ENCODE results near the gene ARHGEF2. TPM values are rescaled to one million over a fixed set of nuclear protein-coding genes. Genes with fewer than 3 reads are reported as not detected.

Gene ARHGEF2
- polyA plus RNA-seq, 3 donors, result 77.3 to 79.9 (median 77.7) TPM

DNA sequence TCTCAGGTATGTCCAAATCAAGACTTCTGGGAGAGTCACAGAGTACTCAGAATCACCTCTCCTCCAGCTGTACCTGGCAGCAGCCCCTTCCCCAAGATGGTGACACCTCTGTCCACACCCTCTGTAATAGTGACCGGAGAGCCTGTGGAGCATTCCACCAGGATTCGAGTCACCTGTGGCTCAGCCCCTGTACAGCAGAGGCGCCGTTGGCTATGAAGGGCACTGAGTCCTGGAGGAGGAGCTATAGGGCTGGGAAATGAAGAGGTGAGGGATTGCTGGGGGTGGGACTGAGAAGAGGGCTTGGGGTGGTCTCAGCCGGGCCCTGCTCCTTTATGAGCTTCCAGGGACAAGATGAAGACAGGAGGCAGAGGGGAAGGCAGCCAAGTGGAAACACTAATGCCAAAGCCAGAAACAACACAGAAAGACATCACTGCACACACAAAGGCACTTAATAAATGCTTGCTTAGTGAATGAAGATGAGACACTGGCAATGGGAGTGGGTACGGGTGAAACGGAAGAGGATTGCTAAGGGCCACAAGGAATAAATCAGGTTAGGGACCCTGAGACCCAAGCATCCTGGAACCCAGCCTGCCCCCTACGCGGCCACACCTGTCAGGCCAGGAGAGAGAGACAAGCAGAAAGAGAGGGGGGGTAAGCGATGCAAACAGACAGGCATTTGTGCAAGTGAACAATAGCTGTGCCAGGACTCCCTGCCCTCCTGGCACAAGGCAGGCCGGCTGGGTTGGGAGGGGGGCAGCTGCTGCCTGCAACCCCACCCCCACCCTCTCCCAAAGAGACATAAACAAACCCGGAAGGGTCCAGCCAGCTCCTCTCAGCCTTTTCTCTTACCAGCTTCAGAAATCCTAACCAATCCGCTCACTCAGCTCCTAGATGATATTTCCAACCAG lies 3.9 kb downstream of the ARHGEF2 start:
- no peak for DNase-seq

DNA sequence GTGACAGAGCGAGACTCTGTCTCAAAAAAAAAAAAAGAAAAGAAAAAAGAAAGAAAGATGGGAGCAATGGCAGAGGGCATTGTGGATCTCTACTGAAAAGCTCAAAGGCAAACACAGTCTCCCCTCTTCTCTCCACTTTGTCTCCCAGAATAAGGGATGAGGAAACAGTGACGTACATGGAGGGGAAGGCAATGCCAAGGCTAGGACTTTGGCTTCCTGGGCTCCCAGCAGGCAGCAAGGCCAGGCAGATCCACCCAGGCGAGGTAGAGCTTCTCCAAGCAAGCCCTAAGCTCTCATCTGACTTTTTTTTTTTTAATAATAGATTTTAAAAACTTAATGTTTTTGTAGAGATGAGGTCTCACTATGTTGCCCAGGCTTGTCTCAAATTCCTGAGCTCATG lies 4.6 kb downstream of the ARHGEF2 start:
- DNase-seq, result no peak

DNA sequence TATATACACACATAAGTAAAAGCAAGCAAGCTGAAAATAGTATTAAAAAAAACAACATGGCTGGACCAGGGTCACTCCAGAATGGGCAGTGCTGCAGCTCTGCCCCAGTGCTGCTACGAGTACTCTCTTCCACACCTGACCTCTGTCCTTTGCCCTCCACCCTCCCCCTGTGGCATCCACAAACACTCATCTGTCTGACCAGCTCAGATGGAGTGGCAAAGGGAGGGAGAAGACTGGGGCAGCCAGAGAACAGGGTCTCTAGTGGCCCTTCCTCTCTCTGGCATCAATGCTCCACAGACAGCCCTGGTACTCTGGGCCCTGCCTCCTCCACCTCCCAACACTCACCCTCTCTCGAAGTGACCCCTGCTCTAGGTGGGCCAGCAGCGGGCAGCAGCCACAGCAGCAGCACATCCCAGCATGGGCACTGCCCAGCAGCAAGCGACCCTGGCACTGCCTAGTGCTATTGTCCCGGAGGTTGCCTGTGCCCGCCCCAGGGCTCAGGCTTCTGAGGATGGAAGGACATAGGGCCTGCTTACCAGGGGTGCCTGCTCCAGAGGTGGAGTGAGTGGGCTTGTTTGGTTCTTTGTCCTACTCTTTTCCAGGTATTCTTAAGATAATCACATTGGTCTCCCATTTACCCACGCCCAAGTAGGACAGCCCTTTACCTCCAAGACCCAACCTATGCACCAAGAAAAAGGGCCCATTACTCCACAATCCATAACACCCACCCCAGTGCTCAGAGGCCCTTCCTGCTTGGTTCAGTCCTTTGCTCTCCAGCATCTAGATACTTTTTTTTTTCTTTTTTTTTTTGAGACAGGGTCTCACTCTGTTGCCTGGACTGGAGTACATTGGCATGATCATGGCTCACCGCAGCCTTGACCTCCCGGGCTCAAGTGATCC lies 6.2 kb downstream of the ARHGEF2 start:
- DNase-seq, result no peak

- DNase-seq, result no peak
Measured at GRCh38 chr1:155970531-155971167, 7.7 kb downstream of the ARHGEF2 start.

DNA sequence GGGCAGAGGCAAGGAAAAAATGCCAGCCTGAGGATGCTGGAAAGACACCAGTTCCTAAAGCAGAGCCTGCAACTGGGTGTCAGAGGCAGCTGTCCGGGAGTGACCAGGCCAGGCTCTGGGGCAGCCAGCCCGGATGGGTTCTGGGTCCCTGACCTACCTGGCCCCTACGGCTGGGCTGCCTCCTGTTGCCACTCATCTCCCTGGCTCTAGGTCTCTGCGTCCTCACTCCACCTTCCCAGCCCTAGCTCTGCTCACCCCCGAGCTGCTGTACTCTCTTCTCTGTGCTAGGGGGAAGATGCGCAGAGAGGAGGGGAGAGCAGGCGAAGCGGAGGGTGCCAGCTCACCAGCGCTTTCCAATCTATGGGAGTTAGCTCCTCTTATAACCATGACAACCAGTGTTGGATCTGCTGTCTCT lies 9.0 kb downstream of the ARHGEF2 start:
- DNase-seq, result no peak

DNA sequence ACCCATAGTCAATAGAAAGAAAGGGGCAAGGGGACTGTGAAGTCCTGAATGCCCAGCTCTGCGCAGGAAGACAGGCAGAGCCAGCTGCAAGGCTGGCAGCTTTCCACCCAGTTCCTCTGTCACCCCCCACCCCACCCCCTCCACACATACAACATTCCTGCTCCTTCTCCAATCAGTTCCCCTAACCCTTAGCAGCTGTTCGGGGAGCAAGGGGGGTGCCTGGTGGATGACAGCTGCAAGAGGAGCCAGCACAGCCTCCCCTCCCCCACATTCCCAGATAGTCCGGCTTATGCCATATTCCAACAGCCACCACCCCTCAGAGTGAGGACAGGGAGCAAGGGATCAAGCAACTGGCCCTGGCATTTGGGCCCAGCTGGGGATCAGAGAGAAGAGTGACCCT lies 9.7 kb downstream of the ARHGEF2 start:
- DNase-seq, result no peak

- DNase-seq, result no peak
Measured at GRCh38 chr1:155968051-155968400, 10.3 kb downstream of the ARHGEF2 start.

DNA sequence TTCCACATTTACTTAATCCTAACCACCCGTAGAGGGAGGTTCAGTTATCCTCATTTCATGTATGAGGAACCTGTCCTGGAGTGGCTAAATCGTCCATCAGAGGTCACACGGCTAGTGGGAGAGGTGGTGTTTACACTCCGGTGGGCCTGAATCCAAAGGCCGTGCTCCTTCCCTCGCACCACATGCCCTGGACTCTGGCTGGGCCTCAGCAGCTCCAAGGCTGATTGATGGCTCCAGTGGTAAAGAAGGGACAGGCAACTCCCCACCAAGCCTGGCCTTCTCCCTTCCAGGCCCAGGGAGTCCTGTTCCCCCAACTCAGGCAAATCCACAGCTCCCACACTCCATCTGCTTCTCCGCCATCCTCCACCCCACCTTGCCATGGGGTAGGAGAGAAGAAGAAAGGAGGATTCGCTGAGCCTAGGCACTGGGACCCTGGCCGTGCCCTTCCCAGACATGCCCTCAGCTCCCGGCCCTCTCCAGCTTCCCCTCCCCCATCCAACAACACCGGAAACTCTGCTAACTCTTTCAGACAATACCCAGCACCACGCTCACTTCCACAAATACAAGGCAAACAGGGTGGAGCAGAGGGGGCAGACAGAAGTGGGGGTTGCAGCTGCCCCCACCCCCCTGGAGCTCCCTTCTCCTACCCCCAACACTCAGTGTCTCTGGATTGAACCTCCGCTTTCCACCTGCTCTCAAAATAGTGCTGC lies 10.9 kb downstream of the ARHGEF2 start:
- DNase-seq, result no peak

DNA sequence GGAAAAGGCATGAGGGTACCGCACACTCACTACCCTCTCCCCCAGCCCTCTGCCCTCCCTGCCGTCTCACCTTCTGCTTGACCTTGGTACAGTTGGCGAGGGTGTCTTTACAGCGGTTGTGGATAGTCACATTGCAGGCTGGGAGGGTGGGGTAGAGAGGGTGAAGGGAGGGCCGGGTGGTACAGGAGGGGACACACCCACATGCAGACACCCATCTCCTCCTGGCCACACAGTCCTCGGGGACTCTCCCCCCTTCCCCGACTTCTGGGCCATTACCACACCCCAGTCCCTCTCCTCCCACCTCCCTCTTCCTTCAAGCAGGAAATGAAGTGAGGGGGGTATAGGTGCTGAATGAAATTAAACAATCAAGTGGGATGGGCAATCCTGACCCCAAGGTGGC lies 11.6 kb downstream of the ARHGEF2 start:
- DNase-seq, result no peak

DNA sequence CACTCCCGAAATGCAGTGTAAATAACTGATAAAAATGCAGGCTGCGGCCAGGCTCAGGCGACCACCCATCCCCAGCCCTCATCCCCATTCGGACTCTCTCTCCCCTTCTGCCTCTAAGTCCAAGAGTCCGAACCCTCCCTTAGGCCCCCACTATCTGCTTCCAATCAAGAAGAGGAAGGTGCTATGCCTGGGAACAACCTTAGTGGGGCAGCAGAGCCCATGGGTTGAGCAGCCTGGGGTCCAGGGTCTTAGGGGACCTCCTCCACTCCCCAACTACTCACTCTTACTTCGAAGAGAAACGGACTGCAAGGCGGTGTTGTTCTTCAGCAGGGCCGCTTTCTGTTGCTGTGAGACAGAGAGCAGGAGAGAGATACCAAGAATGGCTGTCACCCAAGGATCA lies 12.2 kb downstream of the ARHGEF2 start:
- DNase-seq, result no peak

GRCh38 chr1:155964193-155964592 lies 14.2 kb downstream of the ARHGEF2 start:
- DNase-seq, result no peak

GRCh38 chr1:155962599-155963211 lies 15.6 kb downstream of the ARHGEF2 start:
- no peak for DNase-seq

DNA sequence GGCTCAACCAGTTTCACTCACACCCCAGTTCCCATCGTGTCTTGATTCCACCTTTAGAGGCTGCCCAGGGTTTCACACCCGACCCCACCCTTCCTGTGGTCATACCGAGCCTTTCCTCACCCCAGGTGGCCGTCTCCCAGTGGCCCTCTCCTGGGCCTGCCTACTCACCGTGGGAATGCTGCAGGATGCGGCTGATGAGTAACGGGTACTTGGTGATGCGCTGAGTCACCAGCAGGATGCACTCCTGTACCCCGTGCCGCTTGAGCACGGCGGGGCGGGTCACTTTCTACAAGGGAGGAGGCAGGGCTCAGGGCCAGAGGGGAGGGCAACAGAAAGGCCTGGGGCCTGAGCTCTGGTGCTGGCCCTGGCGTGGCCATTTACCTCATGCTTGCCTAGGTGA lies 16.4 kb downstream of the ARHGEF2 start:
- DNase-seq, result no peak

GRCh38 chr1:155960081-155960745 lies 18.1 kb downstream of the ARHGEF2 start:
- DNase-seq, result no peak

DNA sequence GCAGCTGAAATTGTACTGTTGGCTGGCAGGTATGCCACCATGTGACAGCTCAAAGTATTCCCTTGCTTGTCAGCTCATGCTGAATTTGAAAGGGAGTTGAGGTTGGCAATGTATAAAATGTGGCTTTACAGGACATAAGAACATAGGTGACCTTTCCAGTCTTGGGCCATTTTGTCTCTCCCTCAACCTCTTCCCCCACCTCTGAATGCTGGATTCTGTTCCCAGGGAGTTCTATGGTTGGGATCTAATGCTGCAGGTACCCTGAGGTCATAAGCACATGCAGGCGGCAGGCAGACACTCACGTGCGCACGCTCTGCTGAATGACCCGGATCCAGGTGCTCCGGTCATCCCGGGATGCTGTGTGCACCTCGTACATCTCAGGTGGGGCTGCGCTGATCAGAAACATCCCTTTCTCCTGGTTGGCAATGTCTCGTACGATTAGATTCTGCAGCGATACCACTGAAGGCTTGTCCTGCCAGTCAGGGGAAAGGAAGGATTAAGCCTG lies 20.9 kb downstream of the ARHGEF2 start:
- no peak for DNase-seq

DNA sequence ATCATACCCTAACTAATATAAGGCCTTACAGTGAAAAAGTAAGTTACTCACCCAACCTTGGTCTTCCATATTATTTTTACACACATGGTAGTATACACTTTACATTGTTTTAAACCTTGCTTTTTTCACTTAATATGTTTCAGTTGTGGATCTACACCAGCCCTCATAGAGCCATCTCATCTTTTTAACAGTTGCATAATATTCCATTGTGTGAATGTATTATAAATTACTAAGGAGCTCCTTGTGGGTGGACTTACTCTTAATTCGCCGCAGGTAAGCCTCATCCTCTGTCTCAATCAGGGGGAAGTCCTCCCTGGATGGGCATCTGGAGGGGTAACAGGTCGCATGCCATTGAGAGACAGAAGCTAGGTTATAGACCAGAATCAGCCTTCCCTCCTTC lies 23.7 kb downstream of the ARHGEF2 start:
- DNase-seq, result no peak

GRCh38 chr1:155952505-155952890 lies 25.8 kb downstream of the ARHGEF2 start:
- DNase-seq, result no peak

GRCh38 chr1:155951753-155952504 lies 26.4 kb downstream of the ARHGEF2 start:
- DNase-seq, result no peak

DNA sequence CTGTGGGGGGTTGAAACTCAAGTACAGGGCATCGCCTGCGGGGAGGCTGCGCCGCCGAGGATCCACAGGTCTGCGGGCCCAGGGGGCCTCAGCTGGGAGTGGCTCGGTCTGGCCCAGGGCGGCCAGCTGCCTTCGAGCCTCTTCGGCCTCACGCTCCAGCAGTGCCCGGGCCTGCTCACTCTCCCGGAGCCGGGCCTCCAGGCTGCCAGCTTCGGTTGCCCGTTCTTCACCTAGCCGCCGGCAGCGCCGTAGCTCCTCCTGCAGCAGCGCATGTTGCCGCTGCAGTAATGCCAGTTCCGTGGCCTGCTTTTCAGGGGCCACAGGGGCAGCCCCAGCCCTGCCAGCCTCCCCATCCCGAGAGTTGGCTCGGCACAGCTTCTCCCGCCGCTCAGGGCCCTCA lies 27.5 kb downstream of the ARHGEF2 start:
- no peak for DNase-seq

- DNase-seq, result no peak
Measured at GRCh38 chr1:155947741-155948140, 30.6 kb downstream of the ARHGEF2 start.

Measured in renal pelvis (tissue), 4 donors.